ENCODE results near the gene MMP24. TPM values are rescaled to one million over a fixed set of nuclear protein-coding genes. Genes with fewer than 3 reads are reported as not detected.
"Not testable (repeated sequence)": the region's sequence is repeated elsewhere in the genome, so short reads cannot be mapped to it uniquely, and the experiment has no call there.

MMP24 gene
- total RNA-seq, 1 experiment from 2014 or later = 23.0 TPM

DNA sequence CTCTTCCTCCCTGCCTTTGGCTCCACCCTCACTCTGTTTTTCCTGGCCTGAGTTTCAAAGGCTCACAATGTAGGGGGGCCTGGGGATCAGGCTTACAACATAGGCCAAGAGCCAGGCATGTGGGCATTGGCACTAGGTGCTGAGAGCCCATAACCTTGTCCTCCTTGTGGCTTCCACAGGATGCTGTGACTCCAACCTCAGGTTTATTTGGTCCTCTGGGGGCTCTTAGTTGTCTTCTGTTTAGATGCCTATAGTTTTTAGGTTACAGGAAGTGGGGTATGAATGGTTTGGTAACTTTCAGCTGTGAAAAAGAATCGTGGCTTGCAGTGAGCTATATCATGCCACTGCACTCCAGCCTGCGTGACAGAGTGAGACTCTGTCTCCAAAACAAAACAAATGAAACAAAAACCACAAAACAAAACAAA is 25.6 kb downstream of the MMP24 start:
- no peak overlapping the region for H3K27ac ChIP-seq (ENCODE audit: insufficient read length, low read depth, low read length)
- no peak overlapping the region for H4K5ac ChIP-seq (ENCODE audit: insufficient read length, low read depth, low read length)
- no CpG with 5 or more reads among the region's 2 CpGs for WGBS (ENCODE audit: extremely low coverage, insufficient read length, low lambda C conversion rate)

DNA sequence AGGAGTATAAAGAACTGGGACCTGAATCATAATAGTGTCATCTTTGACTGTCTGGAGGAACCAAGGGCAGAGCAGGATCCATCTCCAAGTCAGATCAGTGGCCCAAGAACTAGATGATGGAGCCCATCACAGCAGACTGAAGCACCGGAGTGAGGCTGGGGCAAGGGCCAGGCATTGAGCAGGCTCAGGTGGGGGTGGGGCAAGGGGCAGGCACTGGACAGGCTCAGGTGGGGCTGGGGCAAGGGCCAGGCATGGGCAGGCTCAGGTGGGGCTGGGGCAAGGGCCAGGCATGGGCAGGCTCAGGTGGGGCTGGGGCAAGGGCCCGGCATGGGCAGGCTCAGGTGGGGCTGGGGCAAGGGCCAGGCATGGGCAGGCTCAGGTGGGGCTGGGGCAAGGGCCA is 26.1 kb downstream of the MMP24 start:
- H2BK120ac ChIP-seq (ENCODE audit: low read depth, low read length, poor library complexity, severe bottlenecking); H3K4me3 Mint-ChIP-seq; H2BK5ac ChIP-seq (ENCODE audit: insufficient read length, low read length); H2AFZ ChIP-seq (ENCODE audit: low read length); H3K4me2 ChIP-seq (ENCODE audit: insufficient read depth, insufficient read length, low read length); H3K18ac ChIP-seq (ENCODE audit: insufficient read length, low read depth, low read length); H3K23me2 ChIP-seq (ENCODE audit: insufficient read length, low read depth, low read length, poor library complexity, severe bottlenecking); H3K23ac ChIP-seq (ENCODE audit: insufficient read length, low read depth, low read length); H4K8ac ChIP-seq (replicated peaks; ENCODE audit: insufficient read length, low read depth, low read length); H3K9me3 Mint-ChIP-seq; H2BK20ac ChIP-seq (ENCODE audit: low read depth, low read length, poor library complexity, severe bottlenecking); DNase-seq; H3T11ph ChIP-seq (ENCODE audit: low read length); H2AK5ac ChIP-seq (ENCODE audit: insufficient read length, low read length); H3K56ac ChIP-seq (ENCODE audit: insufficient read length, low read depth, low read length); H2BK12ac ChIP-seq (ENCODE audit: insufficient read length, low read depth, low read length); H4K91ac ChIP-seq (ENCODE audit: insufficient read length, low read depth, low read length); H3K79me2 ChIP-seq (ENCODE audit: insufficient read depth, low read length); H4K20me1 ChIP-seq (ENCODE audit: control insufficient read depth, insufficient read depth, insufficient read length); H3K9ac ChIP-seq (ENCODE audit: extremely low read depth, insufficient read length, low read length); H3K4me1 ChIP-seq (ENCODE audit: insufficient read depth, low read length); H3K79me1 ChIP-seq (ENCODE audit: insufficient read depth, low read depth, low read length, poor library complexity, severe bottlenecking); H4K5ac ChIP-seq (ENCODE audit: insufficient read length, low read depth, low read length); H3K4ac ChIP-seq (ENCODE audit: low read depth, low read length); H3K9me3 ChIP-seq (ENCODE audit: control insufficient read depth, low read depth, low read length); H3K27me3 ChIP-seq (ENCODE audit: insufficient read depth, low read length); H2BK15ac ChIP-seq (ENCODE audit: low read depth, low read length); H3K27me3 Mint-ChIP-seq (ENCODE audit: low read depth); H3K14ac ChIP-seq (ENCODE audit: insufficient read depth, low read length); H3K27ac ChIP-seq (ENCODE audit: insufficient read length, low read depth, low read length): not testable (repeated sequence)
- Mint-ChIP-seq H3K27ac (peak overlapping the region in 1 of 3 experiments; percentile 57; a peak in 2 of 7 replicates), H3K36me3 (ENCODE audit: insufficient read depth in 1 of 3, low read depth in 3 of 3) (peaks cover 0 to 60% (median 41%) of the 10 kb centered on the region in 3 experiments; a peak in 4 of 7 replicates), H3K4me1 (peaks cover 28 to 36% of the 10 kb centered on the region in 2 experiments)
- WGBS (ENCODE audit: extremely low coverage, insufficient read length, low lambda C conversion rate) = no CpG with 5 or more reads among the region's 2 CpGs

More for the DNA sequence above, 25.6 kb downstream of the MMP24 start:
- no peak overlapping the region for H2BK12ac ChIP-seq (ENCODE audit: insufficient read length, low read depth, low read length)
- no peak overlapping the region for H3K14ac ChIP-seq (ENCODE audit: insufficient read depth, low read length)
- no peak overlapping the region for H3K23ac ChIP-seq (ENCODE audit: insufficient read length, low read depth, low read length)
- H3K9ac ChIP-seq (ENCODE audit: extremely low read depth, insufficient read length, low read length) = no peak overlapping the region
- no peaks in the 10 kb centered on the region for H3K9me3 ChIP-seq (ENCODE audit: control insufficient read depth, low read depth, low read length)
- TF ChIP-seq, protein P1, sequence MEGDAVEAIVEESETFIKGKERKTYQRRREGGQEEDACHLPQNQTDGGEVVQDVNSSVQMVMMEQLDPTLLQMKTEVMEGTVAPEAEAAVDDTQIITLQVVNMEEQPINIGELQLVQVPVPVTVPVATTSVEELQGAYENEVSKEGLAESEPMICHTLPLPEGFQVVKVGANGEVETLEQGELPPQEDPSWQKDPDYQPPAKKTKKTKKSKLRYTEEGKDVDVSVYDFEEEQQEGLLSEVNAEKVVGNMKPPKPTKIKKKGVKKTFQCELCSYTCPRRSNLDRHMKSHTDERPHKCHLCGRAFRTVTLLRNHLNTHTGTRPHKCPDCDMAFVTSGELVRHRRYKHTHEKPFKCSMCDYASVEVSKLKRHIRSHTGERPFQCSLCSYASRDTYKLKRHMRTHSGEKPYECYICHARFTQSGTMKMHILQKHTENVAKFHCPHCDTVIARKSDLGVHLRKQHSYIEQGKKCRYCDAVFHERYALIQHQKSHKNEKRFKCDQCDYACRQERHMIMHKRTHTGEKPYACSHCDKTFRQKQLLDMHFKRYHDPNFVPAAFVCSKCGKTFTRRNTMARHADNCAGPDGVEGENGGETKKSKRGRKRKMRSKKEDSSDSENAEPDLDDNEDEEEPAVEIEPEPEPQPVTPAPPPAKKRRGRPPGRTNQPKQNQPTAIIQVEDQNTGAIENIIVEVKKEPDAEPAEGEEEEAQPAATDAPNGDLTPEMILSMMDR (conservative IDR thresholded peaks at IDR 0.05) = no peak
- no peaks in the 10 kb centered on the region for H3K79me2 ChIP-seq (ENCODE audit: insufficient read depth, low read length)
- Mint-ChIP-seq H3K27me3 (ENCODE audit: low read depth) (no peaks in the 10 kb centered on the region; the same call in none of the 2 replicates), H3K27ac (0 out of 7 replicates have a peak overlapping the region, but pooled peaks of 1 of the 3 experiments have one; percentile 27), H3K9me3 (no peaks in the 10 kb centered on the region; a peak in 1 of 5 replicates), H3K36me3 (ENCODE audit: insufficient read depth in 1 of 3, low read depth in 3 of 3) (peaks cover 0 to 58% (median 40%) of the 10 kb centered on the region in 3 experiments; a peak in 4 of 7 replicates), H3K4me3 (no peak overlapping the region), H3K4me1 (peaks cover 25 to 32% of the 10 kb centered on the region in 2 experiments)
- H3K56ac ChIP-seq (ENCODE audit: insufficient read length, low read depth, low read length) = no peak overlapping the region
- no peak overlapping the region for H2BK120ac ChIP-seq (ENCODE audit: low read depth, low read length, poor library complexity, severe bottlenecking)
- H3K18ac ChIP-seq (ENCODE audit: insufficient read length, low read depth, low read length) = no peak overlapping the region
- H4K91ac ChIP-seq (ENCODE audit: insufficient read length, low read depth, low read length) = no peak overlapping the region
- H3K4me2 ChIP-seq (ENCODE audit: insufficient read depth, insufficient read length, low read length) = no peak overlapping the region
- no peaks in the 10 kb centered on the region for H3K23me2 ChIP-seq (ENCODE audit: insufficient read length, low read depth, low read length, poor library complexity, severe bottlenecking)
- H4K8ac ChIP-seq (replicated peaks; ENCODE audit: insufficient read length, low read depth, low read length) = no peak overlapping the region
- no peak overlapping the region for H3T11ph ChIP-seq (ENCODE audit: low read length)
- no peak overlapping the region for H2AFZ ChIP-seq (ENCODE audit: low read length)
- no peak overlapping the region for H3K4ac ChIP-seq (ENCODE audit: low read depth, low read length)
- H3K79me1 ChIP-seq (ENCODE audit: insufficient read depth, low read depth, low read length, poor library complexity, severe bottlenecking) = no peaks in the 10 kb centered on the region
- no peak overlapping the region for H2BK20ac ChIP-seq (ENCODE audit: low read depth, low read length, poor library complexity, severe bottlenecking)
- no peak overlapping the region for H2AK5ac ChIP-seq (ENCODE audit: insufficient read length, low read length)
- no peak for DNase-seq
- no peaks in the 10 kb centered on the region for H3K27me3 ChIP-seq (ENCODE audit: insufficient read depth, low read length)
- no peaks in the 10 kb centered on the region for H4K20me1 ChIP-seq (ENCODE audit: control insufficient read depth, insufficient read depth, insufficient read length)
- no peak overlapping the region for H2BK5ac ChIP-seq (ENCODE audit: insufficient read length, low read length)
- H3K4me1 ChIP-seq (ENCODE audit: insufficient read depth, low read length) = no peaks in the 10 kb centered on the region; the same call in 1 of the 2 replicates
- H2BK15ac ChIP-seq (ENCODE audit: low read depth, low read length) = no peak overlapping the region
